K562 (cell line): ENCODE data around the gene ORC1.

Source experiments
- EGR1 ChIP-seq: fragments of 450-650 bp; conservative IDR thresholded peaks from 2 replicates; pipeline ENCODE4 v1.6.1; 2017; ENCODE audit warnings: mild to moderate bottlenecking
- POLR2A ChIP-seq: fragments of 450-650 bp; conservative IDR thresholded peaks from 2 replicates; pipeline ENCODE4 v1.6.1; 2016
- ZNF121 ChIP-seq: sonication (generic); formaldehyde crosslinking; conservative IDR thresholded peaks from 2 replicates; pipeline ENCODE4 v1.8.0; 2022; ENCODE audit warnings: missing genetic modification reagents

GRCh38 chr1:52424813-52425212, 20.6 kb upstream of the ORC1 start:
- TF ChIP-seq EGR1 (no peak), ZNF121 (CRISPR knock-in tag) (no peak), POLR2A (no peak)
